ENCODE data around the gene LPAR3.

- TF ChIP-seq CTCF (IDR thresholded peaks at IDR 0.05) (no peak), EZH2phosphoT487 (IDR thresholded peaks at IDR 0.05) (no peak)
Measured at GRCh38 chr1:84839544-84839943, 53.5 kb downstream of the LPAR3 start.
